GM12872 (cell line): ENCODE measurements around the gene TMIGD3.

Experiments used
- CTCF ChIP-seq: IDR thresholded peaks from 3 replicates; pipeline ENCODE4 v1.5.1; 2011; ENCODE audit warnings: low read depth, mild to moderate bottlenecking, low read length, moderate library complexity; ENCODE audit not compliant: insufficient read depth

Gene TMIGD3

GRCh38 chr1:111513410-111514020, 10.1 kb upstream of the TMIGD3 start:
- no peak for TF ChIP-seq CTCF

DNA sequence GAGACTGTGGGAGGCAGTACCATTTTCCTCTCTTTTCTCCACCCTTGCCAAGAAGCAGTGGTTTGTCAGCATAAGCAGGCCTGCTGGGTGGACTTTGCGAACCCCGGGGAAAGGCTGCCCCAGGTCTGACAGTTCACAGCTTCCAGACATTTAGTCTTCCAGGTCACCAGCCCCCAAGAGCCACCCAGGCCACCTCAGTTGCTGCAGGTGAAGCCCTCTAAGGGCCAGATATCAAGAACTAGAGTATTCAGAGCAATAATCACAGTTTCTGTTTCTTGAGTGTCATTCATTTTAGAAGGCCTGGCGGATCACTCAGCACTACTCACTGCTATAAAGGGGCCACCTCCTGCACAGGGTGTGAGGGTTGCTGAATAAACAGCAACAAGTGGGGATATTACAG, 9.5 kb upstream of the TMIGD3 start:
- TF ChIP-seq CTCF: no peak

DNA sequence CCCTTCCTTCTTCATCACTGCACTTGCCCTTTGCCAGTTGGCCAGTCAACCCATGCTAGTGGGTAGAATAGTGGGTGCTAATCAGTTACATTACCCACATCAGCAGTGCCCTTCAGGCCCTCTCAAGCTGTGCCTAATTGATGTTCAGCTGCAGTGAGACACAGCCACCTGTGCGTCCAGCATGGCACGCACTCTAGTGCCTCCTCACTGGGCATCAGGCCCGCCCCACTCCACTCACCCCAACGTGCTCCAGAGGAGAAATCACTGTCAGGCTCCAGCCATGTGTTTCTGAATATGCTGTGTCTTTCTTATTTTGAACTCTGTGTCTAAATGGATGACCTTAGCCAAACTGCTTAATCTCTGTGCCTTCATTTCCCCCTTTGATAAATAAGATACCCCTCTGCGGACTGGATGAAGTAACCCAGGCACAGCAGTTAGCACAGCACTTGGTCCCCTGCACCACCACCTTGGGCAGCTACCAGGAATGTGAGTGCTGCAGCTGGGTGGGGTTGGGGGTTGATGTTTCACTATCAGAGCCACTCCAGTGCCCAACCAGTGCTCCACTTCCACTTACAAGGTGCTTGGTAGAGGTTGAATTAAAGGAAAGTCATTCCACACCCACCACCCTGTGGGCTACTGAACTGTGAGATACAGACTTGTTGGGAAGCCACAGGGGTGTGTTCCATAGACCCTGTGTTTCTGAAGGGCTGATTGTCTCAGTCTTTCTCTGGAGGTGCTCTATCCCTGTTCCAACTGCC, 8.9 kb upstream of the TMIGD3 start:
- TF ChIP-seq CTCF: no peak

DNA sequence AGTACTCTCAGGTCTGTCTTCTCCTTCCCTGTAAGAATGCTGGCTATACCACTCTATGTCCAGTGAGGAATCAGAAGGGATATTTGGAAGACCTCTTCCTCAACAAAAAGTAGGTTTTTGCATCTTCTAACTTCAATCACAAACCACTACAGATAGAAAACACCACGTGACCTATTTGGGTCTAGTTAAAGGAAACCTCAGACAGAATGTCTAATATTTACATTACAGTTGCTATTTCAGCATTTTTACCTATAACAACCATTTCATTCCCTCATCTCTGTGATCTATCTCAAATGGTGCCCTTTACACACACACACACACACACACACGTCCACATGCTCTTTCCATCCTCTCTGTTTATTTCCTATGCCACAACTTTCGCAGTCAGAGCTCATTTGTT, 7.9 kb upstream of the TMIGD3 start:
- no peak for TF ChIP-seq CTCF

- TF ChIP-seq CTCF: no peak
Observed at GRCh38 chr1:111509997-111510375, 6.6 kb upstream of the TMIGD3 start.

- TF ChIP-seq CTCF: peak; percentile 42; the same call in 2 of the 3 replicates
Observed at GRCh38 chr1:111507411-111508201, 4.2 kb upstream of the TMIGD3 start.

GRCh38 chr1:111506561-111506960, 3.1 kb upstream of the TMIGD3 start:
- no peak for TF ChIP-seq CTCF
